Activated T-cell treated with anti-CD3 and anti-CD28 coated beads, Interleukin-2, amount 50 U/mL, for 24 hours (primary cell): ENCODE data around the gene UCP3.
A peak's percentile ranks its signal among the peaks of the same experiment; 100 is the strongest.

Experiments used
- DNase-seq: peaks from one replicate; pipeline ENCODE4 v3.0.0-alpha.2; 2020
- H3K27ac Mint-ChIP-seq: 2 replicates; pipeline ENCODE4 v1.8.0; 2020; ENCODE audit warnings: mild to moderate bottlenecking, mixed read lengths
- H3K27me3 Mint-ChIP-seq: 2 replicates; pipeline ENCODE4 v1.8.0; 2020; ENCODE audit warnings: mixed read lengths
- H3K36me3 Mint-ChIP-seq: 2 replicates; pipeline ENCODE4 v1.8.0; 2020; ENCODE audit warnings: low read depth, mixed read lengths
- H3K4me1 Mint-ChIP-seq: 2 replicates; pipeline ENCODE4 v1.8.0; 2020; ENCODE audit warnings: low read depth, mixed read lengths
- H3K4me3 Mint-ChIP-seq: 2 replicates; pipeline ENCODE4 v1.8.0; 2020; ENCODE audit warnings: mild to moderate bottlenecking, moderate library complexity, mixed read lengths
- H3K9me3 Mint-ChIP-seq: 2 replicates; pipeline ENCODE4 v1.8.0; 2020; ENCODE audit warnings: mixed read lengths

UCP3 gene

GRCh38 chr11:73981051-73981805 lies 27.7 kb downstream of the UCP3 start:
- Mint-ChIP-seq H3K9me3 (no peaks in the 10 kb centered on the region), H3K4me3 (peak overlapping the region; percentile 90), H3K4me1 (peaks cover 78% of the 10 kb centered on the region), H3K27me3 (no peaks in the 10 kb centered on the region), H3K36me3 (peaks cover 72% of the 10 kb centered on the region), H3K27ac (peak overlapping the region; percentile 96)
- no peak for DNase-seq

GRCh38 chr11:73980001-73980961 lies 28.6 kb downstream of the UCP3 start:
- Mint-ChIP-seq H3K27ac (peak overlapping the region; percentile 96), H3K9me3 (no peaks in the 10 kb centered on the region), H3K4me1 (peaks cover 79% of the 10 kb centered on the region), H3K4me3 (peak overlapping the region; percentile 90), H3K27me3 (no peaks in the 10 kb centered on the region), H3K36me3 (peaks cover 82% of the 10 kb centered on the region)
- peak; percentile 73 for DNase-seq

- peak overlapping the region; percentile 96 for H3K27ac Mint-ChIP-seq
- H3K27me3 Mint-ChIP-seq, result no peaks in the 10 kb centered on the region
- H3K4me1 Mint-ChIP-seq, result peaks cover 82% of the 10 kb centered on the region
- H3K9me3 Mint-ChIP-seq, result no peaks in the 10 kb centered on the region
- H3K36me3 Mint-ChIP-seq, result peaks cover 96% of the 10 kb centered on the region
- DNase-seq, result peak; percentile 11
- peak overlapping the region; percentile 90 for H3K4me3 Mint-ChIP-seq
Observed at GRCh38 chr11:73978576-73979086, 30.3 kb downstream of the UCP3 start.

- Mint-ChIP-seq H3K9me3 (no peaks in the 10 kb centered on the region), H3K4me1 (peaks cover 84% of the 10 kb centered on the region), H3K27ac (peak overlapping the region; percentile 96), H3K4me3 (peak overlapping the region; percentile 90), H3K27me3 (no peaks in the 10 kb centered on the region), H3K36me3 (peaks cover 98% of the 10 kb centered on the region)
- DNase-seq, result no peak
Observed at GRCh38 chr11:73977856-73978519, 30.9 kb downstream of the UCP3 start.

- DNase-seq, result no peak
- H3K36me3 Mint-ChIP-seq, result peaks cover 87% of the 10 kb centered on the region
- H3K27ac Mint-ChIP-seq, result peak overlapping the region; percentile 83
- no peaks in the 10 kb centered on the region for H3K27me3 Mint-ChIP-seq
- H3K4me3 Mint-ChIP-seq, result peak overlapping the region; percentile 15
- H3K4me1 Mint-ChIP-seq, result peaks cover 96% of the 10 kb centered on the region
- H3K9me3 Mint-ChIP-seq, result no peaks in the 10 kb centered on the region
Observed at GRCh38 chr11:73976451-73977151, 32.3 kb downstream of the UCP3 start.

- Mint-ChIP-seq H3K9me3 (no peaks in the 10 kb centered on the region), H3K27me3 (no peaks in the 10 kb centered on the region), H3K4me1 (peaks cover 96% of the 10 kb centered on the region), H3K4me3 (no peak overlapping the region), H3K36me3 (peaks cover 75% of the 10 kb centered on the region), H3K27ac (peak overlapping the region; percentile 83)
- DNase-seq, result no peak
Observed at GRCh38 chr11:73975479-73975757, 33.5 kb downstream of the UCP3 start.

GRCh38 chr11:73974604-73975478 lies 34.0 kb downstream of the UCP3 start:
- H3K36me3 Mint-ChIP-seq, result peaks cover 69% of the 10 kb centered on the region
- H3K4me1 Mint-ChIP-seq, result peaks cover 96% of the 10 kb centered on the region
- DNase-seq, result no peak
- H3K9me3 Mint-ChIP-seq, result no peaks in the 10 kb centered on the region
- H3K27me3 Mint-ChIP-seq, result no peaks in the 10 kb centered on the region
- H3K27ac Mint-ChIP-seq, result peak overlapping the region; percentile 83
- H3K4me3 Mint-ChIP-seq, result no peak overlapping the region

- Mint-ChIP-seq H3K9me3 (no peaks in the 10 kb centered on the region), H3K27me3 (no peaks in the 10 kb centered on the region), H3K27ac (peak overlapping the region; percentile 83), H3K4me3 (no peak overlapping the region), H3K36me3 (peaks cover 49% of the 10 kb centered on the region), H3K4me1 (peaks cover 97% of the 10 kb centered on the region)
- DNase-seq, result no peak
Observed at GRCh38 chr11:73972620-73973449, 36.0 kb downstream of the UCP3 start.

- H3K9me3 Mint-ChIP-seq, result no peaks in the 10 kb centered on the region
- no peaks in the 10 kb centered on the region for H3K27me3 Mint-ChIP-seq
- peak overlapping the region; percentile 83 for H3K27ac Mint-ChIP-seq
- no peak for DNase-seq
- H3K4me1 Mint-ChIP-seq, result peaks cover 96% of the 10 kb centered on the region
- no peak overlapping the region for H3K4me3 Mint-ChIP-seq
- H3K36me3 Mint-ChIP-seq, result peaks cover 43% of the 10 kb centered on the region
Observed at GRCh38 chr11:73972187-73972586, 36.7 kb downstream of the UCP3 start.

GRCh38 chr11:73971175-73971719 lies 37.6 kb downstream of the UCP3 start:
- no peaks in the 10 kb centered on the region for H3K27me3 Mint-ChIP-seq
- H3K36me3 Mint-ChIP-seq, result peaks cover 33% of the 10 kb centered on the region
- no peaks in the 10 kb centered on the region for H3K9me3 Mint-ChIP-seq
- H3K4me1 Mint-ChIP-seq, result peaks cover 88% of the 10 kb centered on the region
- no peak for DNase-seq
- H3K4me3 Mint-ChIP-seq, result no peak overlapping the region
- peak overlapping the region; percentile 83 for H3K27ac Mint-ChIP-seq

GRCh38 chr11:73969991-73970800 lies 38.7 kb downstream of the UCP3 start:
- H3K27ac Mint-ChIP-seq, result peak overlapping the region; percentile 83
- no peaks in the 10 kb centered on the region for H3K27me3 Mint-ChIP-seq
- no peak overlapping the region for H3K4me3 Mint-ChIP-seq
- DNase-seq, result no peak
- peaks cover 23% of the 10 kb centered on the region for H3K36me3 Mint-ChIP-seq
- peaks cover 85% of the 10 kb centered on the region for H3K4me1 Mint-ChIP-seq
- no peaks in the 10 kb centered on the region for H3K9me3 Mint-ChIP-seq

GRCh38 chr11:73969091-73969490 lies 39.8 kb downstream of the UCP3 start:
- no peaks in the 10 kb centered on the region for H3K9me3 Mint-ChIP-seq
- peak overlapping the region; percentile 83 for H3K27ac Mint-ChIP-seq
- peaks cover 85% of the 10 kb centered on the region for H3K4me1 Mint-ChIP-seq
- DNase-seq, result no peak
- H3K36me3 Mint-ChIP-seq, result peaks cover 12% of the 10 kb centered on the region
- no peak overlapping the region for H3K4me3 Mint-ChIP-seq
- no peaks in the 10 kb centered on the region for H3K27me3 Mint-ChIP-seq
